Islet precursor cell (in vitro differentiated cells): ENCODE results near the gene NABP1.

Experiments used
- DNase-seq: peaks from one replicate; pipeline ENCODE4 v3.0.0-alpha.2; 2018

Gene NABP1

DNA sequence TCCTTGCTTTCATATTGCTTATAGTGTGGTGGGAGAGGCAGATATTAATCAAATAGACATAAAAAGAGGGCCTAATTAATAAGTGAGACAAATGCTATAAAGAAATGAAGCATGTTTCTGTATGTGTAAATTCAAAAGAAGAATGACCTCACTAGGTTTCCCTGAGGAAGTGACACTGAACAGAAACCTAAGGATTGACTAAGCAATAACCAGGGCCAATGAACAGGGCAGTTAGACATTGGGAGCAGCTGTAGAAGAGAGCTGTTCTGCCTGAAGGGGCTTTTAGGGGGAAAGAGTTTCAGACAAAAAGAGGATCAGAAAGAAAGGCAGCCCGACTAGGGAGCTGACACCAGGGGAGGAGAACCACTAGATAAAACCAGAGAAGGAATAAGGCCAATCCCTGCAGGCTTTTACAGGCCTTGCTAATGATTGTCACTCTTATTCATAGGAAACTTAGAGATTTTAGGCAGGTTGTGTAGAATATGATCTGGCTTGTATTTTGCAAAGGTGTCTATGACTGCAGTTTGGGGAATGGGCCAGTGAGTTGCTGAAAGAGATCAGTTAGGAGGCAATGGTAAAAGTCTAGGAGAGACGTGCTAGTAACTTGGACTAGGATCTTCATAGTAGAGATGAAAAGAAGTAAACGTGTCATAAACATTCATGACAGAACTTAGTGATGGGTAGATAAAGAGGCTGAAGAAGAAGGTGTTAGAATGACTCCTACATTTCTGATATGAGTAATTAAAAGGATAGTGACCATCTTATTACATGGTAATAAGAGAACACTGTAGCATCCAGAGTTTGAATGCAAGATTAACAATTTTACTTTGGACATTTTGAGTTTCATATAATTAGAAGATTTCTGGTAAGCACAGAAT lies 26.8 kb upstream of the NABP1 start:
- DNase-seq: peak; percentile 64

DNA sequence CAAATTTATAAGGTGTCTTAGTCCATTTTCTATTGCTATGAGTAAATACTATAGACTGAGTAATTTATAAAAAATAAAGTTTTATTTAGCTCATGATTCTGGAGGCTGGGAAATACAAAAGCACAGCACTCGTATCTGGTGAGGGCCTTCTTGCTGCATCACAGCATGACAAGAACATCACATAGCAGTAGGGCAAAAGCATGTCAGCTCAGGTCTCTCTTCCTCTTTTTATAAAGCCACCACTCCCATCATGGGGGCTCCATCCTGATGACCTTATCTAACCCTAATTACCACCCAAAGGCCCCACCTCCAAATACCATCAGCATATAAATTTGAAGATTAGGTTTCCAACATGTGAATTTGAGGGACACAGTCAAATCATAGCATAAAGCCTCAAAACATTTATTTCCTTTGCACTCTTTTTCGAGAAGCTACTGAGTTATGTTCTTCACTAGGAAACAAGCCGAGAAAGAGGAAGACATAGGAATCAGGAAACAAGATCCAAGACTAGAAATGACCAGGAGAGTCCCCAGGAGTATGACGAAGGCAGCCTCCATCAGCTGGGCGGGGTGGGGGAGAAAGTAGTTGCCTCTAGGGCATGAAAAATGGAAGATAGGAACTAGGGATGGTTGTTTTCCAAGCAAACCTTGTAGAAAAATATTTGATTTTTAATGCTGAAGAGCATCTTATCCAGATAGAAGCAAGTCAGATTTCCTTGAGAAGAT lies 24.1 kb upstream of the NABP1 start:
- no peak for DNase-seq

DNA sequence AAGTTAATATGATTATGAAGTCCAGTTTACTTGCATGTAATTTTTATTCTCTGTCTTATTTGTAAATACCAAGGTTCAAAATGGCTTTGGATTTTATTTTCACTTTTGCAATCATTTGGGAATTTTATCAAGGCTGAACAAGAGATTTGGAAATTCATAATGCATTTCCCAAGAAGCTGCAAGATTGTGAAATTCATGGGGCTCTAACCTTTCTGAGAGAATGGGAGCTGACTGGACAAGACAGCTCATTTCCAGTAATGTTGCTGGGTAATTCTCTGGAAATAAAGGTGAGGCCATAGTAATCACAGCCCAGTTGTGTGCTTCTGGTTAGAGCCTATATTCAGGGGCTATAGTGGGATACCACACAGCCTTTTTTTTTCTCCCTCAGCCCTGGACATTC lies 21.5 kb upstream of the NABP1 start:
- DNase-seq: no peak

DNA sequence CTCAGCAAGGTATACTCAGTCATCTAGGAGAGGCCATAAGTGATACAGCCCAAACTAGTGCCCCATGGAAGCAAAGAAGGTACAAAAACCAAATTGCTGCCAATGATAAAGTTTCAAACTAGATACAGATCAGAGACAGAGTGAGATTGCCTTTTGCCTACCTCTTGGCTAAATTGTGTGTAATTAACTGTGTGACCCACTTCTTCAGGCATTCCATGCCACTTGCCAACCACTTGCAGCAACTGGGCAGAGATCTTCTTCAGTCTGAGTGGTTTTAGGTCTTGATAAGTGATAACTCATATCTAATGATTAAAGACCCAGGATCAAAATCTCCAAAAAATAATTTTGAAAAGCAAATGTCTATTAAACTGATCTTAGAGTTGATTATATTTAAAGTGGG lies 21.1 kb upstream of the NABP1 start:
- no peak for DNase-seq

DNA sequence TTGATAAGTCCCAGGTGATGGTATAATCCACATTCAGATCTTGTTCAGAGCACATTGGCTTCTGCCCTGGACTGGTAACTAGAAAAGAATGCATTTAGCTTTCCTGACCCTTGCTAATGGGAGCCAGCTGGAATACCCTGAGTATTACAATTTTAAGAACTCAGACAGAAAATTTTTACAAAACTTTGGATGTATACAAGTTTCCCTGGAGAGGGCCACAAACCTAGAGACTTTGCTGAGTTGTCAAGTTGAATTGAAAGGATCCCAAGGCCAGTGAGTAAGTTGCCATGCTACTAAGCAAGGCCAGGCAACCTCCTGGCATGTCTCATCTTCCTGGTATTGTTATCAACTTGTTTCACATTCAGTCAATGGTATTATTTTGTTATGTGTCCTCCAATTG lies 20.0 kb upstream of the NABP1 start:
- no peak for DNase-seq

DNA sequence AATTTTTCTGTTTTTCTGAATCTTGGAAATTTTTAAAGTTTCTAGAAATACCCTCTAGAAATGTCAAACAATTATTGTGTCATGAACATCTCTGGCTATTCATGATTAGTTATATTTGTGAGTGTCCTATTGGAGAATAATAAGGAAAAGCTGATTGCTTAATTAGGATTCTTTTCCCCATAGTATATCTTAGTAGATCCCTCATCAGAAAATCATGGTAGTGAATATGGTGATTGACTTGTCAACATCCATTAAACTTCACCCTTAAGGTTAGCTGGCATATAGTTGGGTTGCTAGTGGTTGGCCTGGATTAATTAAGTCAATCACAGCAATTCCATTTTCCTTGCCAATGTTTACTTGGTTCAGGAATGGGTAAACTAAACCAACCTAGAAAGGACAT lies 18.7 kb upstream of the NABP1 start:
- DNase-seq: no peak

DNA sequence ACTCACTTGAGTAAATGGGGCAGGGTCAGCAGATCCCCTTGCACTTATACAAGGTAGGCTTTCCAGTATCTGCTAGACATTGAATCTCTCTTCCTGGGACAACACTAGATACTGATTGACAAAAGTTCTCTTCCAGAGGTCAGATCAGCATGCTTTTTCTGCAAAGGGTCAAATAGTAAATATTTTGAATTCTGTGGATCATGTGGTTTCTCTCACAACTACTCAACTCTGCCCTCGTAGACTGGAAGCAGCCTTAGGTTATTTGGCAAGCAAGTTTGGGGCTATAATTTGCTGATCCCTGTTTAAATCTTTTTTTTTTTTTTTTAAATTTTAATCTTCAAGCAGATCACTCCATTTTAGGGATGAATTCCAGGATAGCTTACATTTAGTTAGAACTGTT lies 17.4 kb upstream of the NABP1 start:
- DNase-seq: no peak

DNA sequence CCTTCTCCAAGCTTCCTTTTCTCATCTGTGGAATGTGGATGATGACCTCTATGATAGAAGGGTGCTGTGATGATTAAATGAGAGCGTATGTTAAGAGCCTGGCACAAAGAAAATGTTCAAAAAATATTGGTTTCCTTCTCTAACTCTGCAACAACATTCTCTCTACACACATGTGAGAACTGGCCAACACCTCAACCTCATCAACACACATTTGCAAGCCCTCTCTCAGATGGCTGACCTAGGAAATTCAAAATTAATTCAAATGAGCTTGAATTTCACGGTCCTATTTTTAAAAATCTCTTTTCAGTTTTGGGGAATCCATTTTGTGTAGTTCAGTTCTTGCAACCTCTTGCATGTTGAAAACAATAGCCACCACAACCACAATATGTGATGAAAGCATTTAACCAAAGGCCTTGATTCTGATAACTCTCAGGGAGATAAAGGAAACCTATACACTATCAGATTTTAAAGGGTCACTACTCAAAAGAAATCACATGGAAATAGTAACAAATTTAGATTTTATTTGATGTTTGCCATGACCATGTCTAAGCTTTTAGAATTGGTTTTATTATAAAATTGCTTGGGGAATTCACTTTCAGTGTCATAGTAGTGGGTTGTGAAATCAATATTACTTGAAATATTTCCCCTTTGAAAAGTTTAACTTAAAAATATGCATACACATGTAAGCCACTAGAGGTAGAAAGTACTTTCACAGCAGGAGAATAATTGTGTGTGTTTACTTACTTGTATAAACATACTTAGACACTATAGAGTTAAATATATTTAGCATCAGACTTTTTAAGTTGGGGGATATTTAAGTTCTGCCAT lies 16.6 kb upstream of the NABP1 start:
- no peak for DNase-seq

DNA sequence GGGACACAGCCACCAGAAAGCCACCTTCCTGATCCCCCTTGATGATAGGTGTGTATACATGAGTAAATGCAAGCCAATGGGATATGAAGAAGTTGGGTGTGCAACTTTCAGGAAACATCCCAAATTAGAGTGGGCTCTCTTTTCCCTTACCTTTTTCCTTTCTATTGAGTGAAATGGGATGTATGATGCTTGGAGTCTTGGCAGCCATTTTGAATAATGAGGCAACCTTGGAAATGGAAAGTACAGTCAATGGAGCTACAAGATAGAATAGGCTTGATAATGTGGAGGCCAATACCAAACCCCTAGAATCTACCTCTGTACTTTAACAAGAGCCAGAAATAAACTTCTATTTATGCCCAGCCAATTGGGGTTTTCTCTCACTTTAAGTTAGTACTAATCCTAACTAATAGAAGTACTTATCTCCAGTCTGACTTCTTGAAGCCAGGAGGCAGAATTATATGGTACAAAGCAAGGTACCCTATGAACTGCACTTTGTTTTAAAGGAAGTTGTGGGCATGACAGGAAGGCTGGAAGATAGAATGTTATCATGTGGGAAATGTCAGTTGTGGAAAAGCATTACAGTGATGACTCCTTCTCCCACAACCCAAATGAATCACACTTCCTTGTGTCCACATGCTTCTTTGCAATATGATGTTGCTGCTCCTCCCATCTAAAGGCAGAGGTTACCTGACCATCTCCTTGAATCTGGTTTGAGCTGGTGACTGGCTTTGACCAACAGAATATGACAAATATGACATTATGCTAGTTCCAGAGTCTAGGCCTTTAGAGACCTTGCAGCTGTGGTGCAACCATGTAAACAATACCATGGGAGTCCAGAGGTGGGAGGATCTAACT lies 12.9 kb upstream of the NABP1 start:
- no peak for DNase-seq

DNA sequence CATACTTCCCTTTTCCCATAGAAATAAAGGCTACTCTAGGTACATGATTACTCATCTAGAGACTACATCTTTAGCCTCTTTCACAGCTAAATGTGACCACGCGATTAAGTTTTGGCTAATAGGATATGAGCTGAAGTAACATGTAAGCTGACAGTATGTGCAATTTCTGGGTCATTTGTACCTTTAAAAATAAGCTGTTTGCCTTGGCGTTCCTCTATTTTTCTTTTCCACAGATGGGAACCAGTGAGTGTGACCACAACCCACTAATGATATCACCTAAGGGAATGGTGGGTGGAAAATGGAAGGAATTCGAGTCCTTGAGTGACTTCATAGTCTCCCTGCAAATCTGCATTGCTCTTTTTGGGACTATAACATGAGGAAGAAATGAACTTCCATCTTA lies 11.7 kb upstream of the NABP1 start:
- no peak for DNase-seq

DNA sequence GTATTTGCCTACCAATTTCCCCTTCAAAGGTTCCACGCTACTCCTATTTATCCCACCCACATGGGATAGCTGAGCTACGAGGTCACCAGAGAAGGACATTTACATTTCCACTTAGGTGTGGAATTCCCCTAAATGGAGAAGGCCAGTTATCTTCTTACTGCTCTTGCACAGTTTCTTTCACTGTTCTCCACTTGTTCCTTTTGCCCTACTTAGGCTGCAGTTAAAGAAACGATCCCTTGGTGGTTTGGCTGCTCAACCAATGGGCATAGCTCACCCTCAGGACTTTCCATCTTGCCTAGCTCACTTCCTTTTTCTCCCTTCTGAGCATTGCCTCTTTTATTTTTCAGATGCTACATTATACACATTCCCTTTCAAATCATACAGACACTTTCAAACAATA lies 11.2 kb upstream of the NABP1 start:
- DNase-seq: peak; percentile 80

DNA sequence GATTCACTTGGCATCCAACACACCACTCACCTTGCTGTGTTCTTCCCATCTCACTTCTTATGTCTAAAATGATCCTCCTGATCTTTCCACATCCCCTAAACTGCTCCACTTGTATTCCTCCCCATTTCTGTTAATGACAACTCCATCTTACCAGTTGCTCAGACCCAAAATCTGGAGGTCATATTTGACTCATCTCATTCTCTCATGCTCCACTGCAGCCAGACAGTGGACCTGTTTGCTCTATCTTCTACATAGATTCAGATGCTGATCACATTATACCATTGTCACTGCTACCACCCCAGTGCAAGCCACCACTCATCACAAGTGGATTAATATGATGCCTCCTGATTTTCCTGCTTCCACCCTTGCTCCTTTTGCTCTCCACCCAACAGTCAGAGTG lies 7.9 kb upstream of the NABP1 start:
- DNase-seq: no peak

DNA sequence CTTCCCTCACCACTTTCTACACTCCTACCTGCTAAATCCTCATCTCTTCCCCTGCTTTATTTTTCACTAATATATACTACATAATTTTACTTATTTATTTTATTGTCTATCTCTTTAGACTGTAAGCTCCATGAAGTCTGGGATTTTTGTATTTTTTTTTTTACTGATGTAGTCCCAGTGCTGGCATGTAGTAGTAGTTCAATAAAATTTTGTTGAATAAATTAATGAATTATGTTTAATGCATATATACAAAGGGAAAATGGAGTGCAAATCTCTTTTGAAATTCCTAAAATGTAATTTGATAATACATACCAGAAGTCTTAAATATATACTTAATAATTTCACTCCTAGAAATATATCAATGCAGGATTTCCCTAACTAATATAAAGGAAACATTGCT lies 7.1 kb upstream of the NABP1 start:
- no peak for DNase-seq

DNA sequence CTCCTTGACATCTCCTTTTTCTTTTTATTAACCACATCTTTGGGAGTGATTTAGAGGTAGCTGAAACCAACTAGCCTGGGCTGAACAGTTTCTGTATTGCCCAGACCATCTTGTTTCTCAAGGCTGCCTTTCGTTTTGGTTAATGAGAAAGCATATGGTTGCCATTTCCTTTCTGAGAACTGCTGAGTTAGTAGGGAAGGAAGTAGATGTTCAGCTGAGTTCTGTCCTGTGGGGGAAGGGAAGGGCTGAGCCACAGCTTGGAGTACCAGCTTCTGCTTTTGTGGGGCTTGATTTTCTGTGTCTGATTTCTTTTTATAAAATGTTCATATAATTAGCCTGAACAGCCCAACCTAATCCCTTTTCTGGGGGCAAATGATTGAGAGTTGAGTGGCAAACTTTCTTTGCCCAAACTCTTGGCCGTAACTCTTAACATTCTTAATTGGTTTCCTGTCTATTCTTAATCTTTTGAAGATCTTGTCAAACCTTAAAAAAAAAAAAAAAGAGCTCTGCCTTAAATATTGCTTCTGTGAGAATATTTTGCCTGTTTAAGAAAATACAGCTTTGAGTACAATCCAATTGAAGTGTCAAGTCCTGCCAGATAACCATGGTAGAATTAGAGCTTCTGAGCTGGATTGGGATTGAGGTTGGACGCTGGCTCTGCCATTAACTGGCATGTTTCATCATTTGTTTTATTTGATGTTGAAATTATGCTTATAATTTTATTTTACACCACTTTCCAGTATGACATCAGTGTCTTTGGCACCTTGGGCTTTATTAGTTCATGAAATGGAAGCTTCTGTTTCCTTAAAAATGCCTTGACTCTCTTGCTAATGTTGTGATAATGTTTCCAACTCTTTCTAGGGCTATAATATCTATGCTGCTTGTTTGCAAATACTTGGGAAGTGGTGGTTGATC lies 1.9 kb upstream of the NABP1 start:
- DNase-seq: no peak

DNA sequence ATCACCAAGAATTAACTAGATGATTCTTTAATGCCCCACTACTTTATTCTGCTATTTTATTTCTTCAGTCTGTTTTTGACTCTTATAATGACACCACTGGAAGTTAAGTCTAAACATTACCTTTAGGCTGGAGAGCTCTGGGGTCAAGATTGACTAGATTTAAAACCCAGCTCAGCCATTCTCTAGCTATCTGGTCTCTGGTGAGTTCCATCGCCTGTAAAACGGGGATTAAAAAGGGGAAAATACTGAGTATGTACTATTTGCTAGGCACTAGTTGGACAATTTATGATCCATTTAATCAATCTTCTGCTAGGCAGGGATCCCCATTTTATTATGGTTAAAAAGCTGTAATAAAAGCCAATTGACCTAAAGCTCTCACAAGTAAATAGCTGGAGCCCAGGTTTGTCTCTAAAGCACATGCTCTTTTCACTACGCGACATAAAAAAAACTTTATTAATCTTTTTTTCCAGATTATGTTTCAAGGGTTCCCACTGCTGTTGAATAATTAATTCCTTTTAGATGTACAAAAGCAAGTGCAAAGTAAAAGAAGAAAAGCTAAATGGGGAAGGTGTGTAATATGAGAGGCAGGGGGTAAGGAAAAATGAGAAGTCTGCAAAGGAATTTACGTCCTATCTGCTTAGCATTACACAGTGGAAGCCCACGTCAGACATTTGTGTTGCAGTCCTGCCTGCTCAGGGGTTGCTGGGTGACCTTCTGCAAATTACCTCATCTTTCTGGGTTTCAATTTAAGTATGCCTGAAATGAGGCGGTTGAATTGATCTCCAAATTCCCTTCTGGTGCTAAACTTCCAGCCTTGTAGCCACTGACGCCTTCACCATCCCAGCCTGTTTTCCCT lies 918 bp upstream of the NABP1 start:
- DNase-seq: peak; percentile 81

DNA sequence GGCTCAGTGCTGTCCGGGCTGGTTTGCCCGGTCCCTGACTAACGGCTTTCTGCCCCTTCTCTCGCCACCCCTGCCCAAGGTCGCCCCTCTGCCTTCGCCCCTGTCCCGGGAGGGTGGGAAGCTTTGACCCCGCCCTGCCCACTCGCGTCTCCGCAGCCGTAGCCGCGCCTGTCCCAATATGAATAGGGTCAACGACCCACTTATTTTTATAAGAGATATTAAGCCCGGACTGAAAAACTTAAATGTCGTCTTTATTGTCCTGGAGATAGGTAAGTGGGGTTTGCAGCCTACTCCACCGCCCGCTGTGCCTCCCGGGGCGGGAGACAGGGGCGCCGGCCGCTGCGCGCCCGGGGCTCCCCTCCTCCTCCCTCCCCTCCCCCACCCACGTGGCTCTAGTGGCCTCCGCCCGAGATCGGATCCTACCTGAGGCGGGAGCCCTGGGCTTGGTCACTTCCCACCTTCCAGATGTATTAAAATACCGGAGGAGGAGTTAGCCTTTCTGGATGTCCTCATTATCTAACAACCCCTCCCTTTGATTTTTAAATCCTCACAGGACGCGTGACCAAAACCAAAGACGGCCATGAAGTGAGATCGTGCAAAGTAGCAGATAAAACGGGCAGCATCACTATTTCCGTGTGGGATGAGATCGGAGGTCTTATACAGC lies 633 bp downstream of the NABP1 start:
- peak; percentile 77 for DNase-seq

DNA sequence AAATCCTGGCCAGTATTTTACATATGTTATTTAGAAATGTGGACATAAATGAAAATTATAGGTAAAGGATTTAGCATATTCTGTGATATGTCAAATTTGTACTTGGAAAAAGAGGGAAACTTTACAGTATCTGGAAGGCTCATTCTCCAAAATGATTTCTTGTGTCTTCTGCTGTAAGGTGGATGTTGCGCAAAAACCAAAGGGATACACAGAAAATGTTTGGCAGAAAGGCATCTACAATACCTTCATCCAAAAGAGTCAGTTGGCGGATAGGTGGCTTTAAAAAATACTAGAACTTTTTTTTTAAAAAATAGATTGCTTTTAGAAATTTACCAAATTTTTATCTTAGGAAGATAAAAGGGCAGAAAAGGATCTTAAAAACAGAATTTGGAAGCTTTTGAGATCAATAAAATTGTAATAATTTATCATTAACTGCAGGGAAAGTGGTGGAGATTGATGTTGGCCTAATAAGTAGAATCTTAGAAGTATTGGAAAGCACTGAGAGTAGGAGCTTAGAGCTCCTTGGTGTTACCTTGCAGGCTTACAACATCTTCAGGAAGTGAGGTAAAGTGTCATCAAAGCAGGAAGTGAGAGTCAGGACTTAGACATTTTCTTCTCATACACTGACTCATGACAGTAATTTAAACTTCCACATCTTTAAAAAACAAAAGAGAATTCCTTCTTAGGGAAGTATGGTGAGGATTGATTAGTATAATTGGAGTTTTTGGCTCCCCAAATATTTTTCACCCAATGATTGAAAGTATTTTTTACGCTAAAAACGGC lies 2.1 kb downstream of the NABP1 start:
- DNase-seq: no peak

DNA sequence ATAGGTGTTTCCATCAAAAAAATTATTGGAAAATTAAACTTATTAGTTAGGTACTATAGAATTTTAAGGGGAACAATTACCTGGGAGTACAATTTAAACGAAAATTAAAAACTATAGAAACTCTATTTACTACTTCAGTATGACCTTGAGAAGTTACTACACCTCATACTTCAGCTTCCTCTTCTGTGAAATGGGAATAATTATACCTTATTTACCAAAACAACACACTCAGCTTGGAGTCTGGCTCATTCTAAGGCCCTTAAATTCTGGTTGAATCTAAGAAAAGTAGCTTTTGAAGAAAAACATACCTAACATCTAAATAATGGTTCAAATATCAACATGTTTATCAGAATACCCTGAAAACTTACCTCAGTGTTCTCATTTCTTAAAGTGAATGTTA lies 2.7 kb downstream of the NABP1 start:
- DNase-seq: no peak

DNA sequence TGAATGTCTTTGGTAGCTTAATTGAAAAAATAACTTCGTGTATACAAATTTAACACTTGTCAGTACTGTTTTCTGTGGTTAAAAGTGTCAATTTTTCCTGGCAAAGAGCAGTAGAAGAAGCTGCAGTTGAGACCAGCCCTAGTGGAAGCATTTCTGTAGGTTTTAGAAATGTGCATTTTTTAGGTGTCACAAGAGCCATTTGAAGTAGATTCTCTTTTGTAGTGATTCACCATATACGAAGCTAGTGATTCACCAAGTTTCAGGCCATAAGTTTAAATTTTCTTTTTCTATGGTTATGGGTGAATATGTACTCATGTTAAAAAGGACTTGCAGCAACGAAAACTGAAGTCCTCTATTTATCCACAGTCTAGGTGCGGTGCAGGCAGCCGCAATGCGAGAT lies 4.2 kb downstream of the NABP1 start:
- DNase-seq: no peak
